HPDE6-E6E7 (cell line): Measurements from ENCODE around the gene CRYGD.

ENCODE experiments used
- DNase-seq: peaks from one replicate; pipeline ENCODE4 v3.0.0; 2011; ENCODE audit warnings: missing footprints; ENCODE audit errors: extremely low spot score

Gene CRYGD

DNA sequence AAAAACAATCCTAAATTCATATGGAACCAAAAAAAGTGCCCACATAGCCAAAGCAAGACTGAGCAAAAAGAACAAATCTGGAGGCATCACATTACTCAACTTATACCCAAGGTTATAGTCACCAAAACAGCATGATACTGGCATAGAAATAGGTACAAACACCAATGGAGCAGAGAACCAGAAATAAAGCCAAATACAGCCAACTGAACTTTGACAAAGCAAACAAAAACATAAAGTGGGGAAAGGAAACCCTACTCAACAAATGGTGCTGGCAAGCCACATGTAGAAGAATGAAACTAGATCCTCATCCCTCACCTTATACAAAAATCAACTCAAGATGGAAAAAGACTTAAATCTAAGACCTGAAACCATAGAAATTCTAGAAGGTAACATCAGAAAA lies 40.5 kb downstream of the CRYGD start:
- no peak for DNase-seq

DNA sequence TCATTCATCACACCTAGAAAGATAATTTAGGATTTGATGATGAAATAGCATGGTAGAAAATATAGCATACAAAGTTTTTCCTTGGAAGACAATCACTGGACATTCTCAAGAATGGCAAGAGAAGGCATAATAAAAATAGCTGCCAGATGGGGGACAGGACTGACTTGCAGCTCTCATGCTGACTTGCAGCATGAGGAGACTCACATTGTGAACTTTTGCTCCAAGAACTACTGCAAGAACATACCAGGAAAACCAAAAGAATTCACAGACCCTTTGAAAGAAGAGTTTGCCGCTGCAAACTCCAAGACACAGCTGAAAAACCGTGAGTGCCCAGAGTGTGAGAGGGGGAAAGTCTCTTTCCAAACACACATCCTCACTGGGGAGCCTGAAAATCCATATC lies 47.0 kb downstream of the CRYGD start:
- no peak for DNase-seq

DNA sequence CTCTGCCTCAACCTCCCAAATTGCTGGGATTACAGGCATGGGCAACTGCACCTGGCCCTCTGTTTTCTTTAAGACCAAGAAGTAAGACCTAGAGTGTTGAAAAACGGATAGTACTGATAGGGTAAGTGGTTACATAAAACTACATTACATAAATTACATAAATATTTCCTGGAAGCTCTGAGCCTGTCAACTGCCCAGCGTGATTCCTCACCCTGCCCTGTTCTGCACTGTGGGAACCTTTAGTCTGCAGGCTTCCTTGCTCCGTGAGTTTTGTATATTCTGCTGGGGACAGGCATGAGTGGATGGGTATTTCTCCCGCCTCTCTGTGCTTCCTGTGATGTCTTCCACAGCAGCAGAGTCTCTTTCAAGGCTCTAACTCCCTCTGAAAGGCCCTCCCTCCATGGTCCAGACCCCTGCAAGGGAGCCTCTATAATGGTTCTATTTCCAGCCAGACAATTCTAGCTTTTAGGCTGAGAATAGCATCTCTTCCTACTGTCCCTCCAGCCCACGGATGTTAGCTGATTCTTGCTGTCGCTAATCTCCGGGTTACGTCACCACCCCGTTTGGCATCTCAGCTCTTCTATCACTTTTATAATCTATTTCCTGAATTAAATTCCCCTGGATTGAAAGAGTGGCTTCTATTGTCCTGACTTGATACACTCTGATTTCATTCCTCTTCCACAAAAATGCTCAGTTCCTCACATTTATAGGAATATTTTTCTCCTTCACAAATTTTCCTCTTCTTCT lies 49.5 kb downstream of the CRYGD start:
- no peak for DNase-seq

DNA sequence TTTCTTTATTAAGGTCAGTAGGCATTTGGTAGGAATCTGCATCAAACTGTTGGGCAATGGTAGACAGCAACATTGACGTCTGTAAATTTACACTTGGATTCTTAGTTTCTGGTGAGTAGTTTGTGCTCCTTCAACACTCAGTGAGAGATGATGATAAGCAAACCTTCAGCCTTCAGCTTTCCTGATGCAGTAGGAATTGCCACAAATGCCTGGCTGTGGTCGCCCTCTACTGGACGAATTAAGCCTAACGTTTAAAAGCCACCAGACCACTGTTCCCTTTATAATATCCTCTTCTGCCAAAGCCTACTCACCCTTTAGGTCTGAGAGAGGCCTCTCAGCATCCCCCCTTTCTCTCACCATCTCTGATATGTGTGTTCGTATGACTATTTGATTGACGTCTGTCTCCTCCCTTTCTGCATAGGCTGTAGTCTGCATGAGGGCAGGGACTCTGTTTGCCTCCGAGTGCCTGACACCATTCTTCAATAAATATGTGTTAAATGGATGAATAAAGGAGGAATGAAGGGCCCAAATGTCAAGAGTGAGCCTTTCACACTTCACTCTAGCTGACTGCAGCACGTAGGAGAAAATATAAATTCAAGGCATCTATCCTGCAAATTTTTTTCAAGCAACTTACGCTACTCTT lies 52.0 kb downstream of the CRYGD start:
- DNase-seq: peak; percentile 60
